Islet precursor cell (in vitro differentiated cells): ENCODE data around the gene GANAB.
A peak's percentile ranks its signal among the peaks of the same experiment; 100 is the strongest.
"Not testable (repeated sequence)": the region's sequence is repeated elsewhere in the genome, so short reads cannot be mapped to it uniquely, and the experiment has no call there.

Experiments used
- DNase-seq: peaks from one replicate; pipeline ENCODE4 v3.0.0-alpha.2; 2018

The GANAB gene

DNA sequence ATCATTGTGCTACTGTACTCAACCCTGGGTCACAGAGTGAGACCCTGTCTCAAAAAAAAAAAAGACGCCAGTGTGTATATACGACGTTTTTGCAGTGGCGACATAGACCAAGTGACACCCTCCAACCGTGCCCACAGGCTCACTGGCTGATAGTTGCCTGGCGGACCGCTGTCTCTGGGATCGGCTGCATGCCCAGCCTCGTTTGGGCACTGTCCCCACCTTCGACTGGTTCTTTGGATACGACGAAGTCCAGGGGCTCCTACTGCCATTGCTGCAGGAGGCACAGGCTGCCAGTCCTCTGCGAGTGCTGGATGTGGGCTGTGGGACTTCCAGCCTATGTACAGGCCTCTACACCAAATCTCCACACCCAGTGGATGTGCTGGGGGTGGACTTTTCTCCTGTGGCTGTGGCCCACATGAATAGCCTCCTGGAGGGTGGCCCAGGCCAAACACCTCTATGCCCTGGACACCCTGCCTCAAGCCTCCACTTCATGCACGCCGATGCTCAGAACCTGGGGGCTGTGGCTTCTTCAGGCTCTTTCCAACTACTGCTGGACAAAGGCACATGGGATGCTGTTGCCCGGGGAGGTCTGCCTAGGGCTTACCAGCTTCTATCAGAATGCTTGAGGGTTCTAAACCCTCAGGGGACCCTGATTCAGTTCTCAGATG, 20.0 kb upstream of the GANAB start:
- no peak for DNase-seq

DNA sequence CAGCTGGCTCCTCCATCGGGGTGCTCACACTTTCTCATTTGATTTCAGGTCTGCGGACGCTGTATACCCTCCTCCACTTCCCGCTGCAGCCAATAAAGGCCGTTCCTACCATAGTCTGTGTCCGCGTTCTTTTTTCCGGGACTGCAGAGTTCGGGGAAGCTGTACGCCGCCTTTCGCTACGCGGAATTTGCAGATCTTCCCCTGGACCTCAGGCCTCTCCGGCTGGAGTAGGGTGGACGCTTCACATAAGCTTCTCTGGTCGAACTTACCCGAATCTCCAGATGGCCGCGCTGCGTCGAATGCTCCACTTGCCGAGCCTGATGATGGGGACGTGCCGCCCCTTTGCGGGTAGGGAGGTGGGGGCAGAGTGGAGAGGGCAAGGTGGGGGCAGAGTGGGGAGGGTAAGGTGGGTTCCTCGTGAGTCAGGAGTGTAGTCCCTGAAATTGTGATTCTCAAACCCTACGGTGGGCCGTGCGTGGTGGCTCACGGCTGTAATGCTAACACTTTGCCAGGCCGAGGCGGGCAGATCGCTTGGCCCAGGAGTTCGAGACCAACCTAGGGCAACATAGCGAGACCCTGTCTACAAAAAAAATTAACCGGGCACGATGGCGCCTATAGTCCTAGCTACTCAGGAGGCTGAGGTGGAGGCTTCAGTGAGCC, 19.3 kb upstream of the GANAB start:
- DNase-seq, result no peak

DNA sequence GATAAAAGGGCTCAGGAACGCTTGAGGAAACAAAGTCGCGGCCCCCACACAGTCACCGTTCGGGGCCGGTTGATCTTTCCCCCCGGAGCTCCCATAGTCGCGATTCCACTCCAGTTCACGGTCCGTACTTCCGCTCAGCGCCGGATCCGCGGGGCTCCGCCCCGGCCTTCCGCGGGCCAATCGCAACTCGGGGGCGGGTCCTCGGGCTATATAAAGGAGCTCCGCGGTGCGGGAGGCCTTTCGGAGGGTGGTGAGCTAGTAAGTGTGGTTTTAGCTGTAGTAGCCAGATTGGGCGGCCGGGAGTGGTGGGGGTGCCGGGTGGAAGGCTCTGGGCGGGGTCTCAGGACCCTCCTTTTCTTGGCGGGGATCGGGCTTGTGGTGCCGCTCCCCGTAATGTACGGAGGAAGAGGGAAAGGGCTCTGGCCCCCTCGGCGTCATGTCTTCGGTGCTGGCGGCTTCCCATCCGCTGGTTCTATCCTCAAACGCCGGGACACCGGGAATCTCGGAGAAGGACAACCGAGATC, 18.7 kb upstream of the GANAB start, which contains the start of the genes C11orf98 and CSKMT:
Gene C11orf98 (minus strand): TSS at position 136 of the 524 bp plus-strand sequence. CDS start 41 bp downstream, at position 95.
Gene CSKMT (plus strand): TSS at position 238 of the 524 bp plus-strand sequence. CDS start 568 bp downstream, outside the sequence.
- peak; percentile 97 for DNase-seq

DNA sequence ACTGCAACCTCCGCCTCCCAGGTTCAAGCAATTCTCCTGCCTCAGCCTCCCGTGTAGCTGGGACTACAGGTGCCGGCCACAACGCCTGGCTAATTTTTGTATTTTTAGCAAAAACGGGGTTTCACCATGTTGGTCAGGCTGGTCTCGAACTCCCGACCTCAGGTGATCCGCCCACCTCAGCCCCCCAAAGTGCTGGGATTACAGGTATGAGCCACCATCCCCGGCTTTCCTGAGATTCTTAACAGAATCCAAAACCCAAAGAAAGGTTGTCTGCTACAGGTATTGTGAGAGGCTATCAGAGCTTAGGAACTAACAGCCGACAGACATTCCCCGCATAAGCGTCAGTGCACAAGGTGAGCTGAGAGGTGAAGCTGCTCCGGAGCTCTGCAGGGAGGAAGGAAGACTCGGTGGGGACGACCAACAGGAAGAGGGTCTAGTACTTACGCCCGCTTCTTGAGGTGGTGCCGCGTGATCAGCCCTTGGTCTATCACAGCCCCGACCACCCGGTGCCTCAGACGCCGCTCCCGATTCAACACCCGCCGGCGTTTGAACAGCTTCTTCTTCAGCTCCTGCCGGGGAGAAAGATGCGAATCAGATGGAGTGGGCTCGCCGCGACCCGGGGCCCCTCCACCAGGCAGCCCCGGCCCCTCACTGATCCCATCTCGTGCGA, 18.1 kb upstream of the GANAB start:
- DNase-seq, result peak; percentile 84

DNA sequence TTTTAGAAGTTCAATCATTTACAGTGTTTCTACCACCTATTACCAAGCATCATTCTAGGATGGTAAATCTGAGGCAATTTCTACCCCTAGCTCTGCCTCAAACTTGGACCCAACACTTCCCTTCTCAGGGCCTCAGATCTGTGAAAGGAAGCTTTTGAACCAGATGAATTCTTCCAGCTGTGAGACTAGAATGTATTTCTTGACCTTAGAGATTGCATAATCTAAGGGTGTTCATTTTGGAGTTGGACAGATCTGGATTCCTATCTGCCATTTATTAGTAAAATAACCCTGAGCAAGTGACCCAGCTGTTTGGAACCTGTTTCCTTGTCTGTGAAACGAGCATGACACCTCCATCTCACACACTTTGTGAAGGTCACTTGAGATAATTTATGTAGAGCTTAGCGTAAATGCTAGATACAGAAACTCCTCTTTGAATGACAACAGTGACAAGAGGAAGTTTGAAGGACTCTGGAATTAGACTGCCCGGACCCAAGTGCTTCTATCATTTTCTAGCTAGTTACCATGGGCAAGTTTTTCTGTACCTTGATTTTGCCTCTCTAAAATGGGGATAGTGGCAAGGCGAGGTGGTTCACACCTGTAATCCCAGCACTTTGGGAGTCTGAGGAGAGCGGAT, 10.5 kb upstream of the GANAB start:
- DNase-seq, result no peak

DNA sequence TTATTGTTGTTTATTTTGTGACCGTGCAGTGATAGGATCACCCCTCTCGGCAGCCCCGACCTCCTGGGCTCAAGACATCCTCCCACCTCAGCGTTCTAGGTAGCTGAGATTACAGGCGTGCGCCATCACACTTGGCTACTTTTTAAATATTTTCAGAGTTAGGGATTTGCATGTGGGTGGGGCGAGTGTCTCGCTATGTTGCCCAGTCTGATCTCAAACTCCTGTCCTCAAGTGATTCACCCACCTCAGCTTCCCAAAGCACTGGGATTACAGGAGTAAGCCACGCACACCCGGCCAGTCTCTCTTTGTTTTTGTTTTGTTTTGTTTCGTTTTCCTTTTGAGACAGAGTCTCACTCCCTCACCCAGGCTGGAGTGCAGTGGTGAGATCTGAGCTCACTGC, 7.9 kb upstream of the GANAB start:
- no peak for DNase-seq

DNA sequence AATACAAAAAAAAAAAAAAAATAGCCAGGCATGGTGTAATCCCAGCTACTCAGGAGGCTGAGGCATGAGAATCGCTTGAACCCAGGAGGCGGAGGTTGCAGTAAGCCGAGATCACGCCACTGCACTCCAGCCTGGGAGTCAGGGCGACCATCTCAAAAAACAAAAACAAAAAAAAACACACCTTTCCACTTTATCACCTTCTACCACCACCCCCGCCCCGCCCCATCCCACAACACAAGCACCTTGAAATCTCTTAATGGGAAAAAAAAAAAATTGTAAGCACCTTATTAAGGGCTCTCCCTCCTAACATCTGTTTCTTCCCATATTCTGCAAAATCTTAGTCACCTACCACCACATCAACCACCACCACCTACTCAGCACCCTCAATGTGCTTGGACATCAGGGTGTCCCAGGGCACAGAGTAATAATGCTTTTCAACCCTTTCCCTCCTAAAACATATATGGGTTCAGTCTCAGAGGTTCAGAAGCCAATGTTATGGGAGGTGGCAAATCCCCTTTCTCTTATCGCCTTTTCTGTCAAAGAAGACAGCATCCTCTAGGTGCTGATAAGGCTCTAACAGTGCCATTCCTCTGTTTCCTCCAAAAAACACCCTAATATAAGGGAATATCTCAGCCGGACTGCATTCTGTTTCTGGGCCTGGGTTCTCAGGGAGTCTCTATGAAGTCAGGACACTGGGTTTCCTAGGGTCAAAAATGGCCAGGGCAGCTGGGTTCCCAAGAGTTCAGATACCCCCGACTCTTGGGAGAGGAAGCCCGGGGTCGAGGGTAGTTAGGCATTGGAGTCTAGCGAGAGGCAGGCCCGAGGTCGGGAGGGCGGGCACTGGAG, 6.0 kb upstream of the GANAB start:
- no peak for DNase-seq

DNA sequence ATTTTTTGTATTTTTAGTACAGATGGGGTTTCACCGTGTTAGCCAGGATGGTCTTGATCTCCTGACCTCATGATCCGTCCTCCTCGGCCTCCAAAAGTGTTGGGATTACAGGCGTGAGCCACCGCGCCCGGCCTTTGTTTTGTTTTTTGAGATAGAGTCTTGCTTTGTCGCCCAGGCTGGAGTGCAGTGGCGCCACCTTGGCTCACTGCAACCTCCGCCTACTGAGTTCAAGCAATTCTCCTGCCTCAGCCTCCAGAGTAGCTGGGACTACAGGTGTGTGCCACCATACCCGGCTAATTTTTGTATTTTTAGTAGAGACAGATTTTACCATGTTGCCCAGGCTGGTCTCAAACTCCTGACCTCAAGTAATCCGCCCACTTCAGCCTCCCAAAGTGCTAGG, 3.9 kb upstream of the GANAB start:
- DNase-seq, result not testable (repeated sequence)

DNA sequence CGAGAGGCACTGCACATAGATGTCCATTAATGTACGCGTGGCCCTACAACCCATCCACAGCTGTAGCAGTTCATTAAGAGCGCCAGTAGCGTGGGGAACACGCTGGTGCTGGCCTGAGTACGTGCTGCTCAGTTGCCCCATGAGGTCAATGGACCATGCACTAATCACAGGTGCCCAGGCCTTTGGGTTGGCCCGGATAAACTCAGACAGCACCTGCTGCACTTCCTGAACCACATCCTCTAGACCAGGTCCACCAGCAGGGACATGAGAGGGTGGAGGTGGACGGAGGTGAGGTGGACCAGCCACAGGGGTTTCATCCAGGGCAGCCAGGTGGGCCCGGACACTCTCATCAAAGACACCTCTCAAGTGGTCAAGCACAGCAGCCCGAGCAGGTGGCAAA, 3.1 kb upstream of the GANAB start:
- DNase-seq, result no peak

DNA sequence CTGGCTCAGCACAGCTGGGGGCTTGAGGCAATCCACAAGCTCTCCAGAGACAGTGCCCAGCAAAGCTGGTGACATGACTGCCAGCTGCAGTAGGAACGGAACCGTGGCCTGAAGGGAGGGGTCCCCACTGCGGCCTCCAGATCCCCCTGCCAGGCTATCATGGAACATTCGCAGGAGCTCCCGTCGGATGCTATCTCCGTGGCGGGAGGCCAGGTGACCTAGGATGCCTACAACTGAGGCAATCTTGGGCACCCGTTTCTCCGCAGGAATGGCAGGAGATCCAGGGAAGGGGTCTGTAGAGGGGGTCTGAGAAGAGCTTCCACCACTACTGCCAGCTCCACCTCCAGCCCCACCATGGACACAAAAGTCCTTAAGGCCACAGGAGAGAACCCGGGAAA, 2.6 kb upstream of the GANAB start:
- DNase-seq, result no peak

DNA sequence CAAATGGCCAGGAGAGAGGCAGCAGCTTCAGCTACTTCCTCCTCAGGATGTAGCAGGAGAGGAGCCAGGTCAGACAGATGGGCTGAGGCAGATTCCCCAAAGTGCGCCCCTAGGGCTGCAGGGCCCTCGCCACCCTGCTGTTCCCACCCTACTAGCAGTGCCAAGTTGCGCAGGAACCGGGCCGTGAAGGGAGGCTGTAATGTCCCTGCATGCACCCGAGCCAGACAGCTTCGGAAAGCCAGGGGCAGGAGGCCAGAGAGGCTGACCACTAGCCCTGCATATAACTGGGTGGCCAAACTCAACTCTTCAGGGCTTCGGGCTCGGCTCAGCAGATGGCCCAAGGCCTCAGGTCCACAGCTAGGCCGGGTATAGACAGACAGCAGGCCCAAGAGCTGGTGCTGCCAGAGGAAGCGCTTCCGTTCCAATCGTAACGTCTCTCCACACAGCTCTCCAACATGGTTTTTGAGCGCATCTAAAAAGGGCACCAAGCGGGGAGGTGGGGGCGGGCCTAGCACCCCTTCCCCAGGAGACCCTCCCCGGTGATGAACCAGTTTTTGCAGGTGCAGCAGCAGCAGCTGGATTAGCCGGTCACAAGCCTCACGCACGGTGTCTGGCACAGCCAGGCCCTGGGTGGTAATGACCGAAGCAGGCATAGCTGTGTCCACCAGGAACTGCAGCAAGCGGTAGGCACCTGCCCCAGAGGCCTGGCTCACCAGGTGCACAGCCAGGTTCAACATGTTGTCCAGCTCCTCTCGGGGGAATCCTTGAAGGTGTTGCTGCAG, 2.0 kb upstream of the GANAB start:
- DNase-seq, result no peak

DNA sequence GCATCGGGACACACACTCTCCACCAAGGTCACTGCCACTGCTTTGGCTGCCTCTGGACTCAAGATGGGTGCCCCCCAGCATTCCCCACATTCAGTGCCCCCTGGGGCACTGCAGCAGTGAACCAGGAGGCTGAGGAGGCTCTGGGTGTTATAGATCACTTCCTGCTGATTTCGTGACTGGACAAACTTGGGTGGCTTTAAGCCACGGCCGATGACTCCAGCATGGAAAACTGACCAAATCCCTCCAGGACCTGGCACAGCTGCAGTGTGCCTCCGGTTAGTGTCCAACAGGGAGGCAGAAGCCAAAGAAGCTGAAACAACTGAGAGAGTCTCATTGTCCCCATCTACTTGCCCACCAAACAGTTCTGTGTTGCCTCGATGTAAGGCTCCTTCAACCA, 1.2 kb upstream of the GANAB start:
- DNase-seq, result no peak

DNA sequence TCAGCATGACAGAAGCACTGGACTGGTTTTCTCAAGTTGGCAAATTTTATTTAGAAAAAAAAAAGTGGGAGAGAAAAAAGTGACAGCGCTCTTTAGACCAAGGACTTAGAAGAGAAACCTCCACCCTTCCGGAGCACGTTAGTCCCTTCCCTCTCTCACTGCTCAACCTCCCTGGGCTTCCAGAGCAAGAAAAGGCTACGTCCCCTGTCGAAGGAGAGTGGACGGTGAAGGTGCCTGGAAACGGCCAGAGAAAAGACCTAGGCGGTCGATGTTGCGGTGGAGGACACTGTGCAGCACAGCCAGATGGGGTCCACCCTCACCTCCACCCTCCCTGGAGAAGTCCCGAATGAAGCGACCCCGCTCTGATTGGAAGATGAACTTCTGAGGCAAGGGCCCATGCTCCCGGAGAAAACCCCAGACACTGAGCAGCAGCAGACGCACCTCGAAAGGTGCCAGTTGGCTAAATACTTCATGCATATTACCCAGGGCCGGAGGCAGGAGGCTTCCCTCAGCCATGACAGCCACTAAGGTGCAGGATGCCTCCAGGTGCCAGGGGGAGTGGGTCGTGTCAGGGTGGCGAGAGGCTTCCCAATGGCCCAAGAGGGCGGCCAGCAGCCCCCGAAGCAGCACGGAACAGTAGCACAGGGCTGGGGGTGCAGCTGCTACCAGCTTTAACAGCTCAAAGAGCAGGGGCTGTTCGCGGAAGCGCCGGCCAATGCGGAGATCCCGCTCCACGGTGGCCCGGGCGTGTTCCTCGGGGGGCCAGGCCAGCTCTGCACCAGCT, 604 bp upstream of the GANAB start:
- no peak for DNase-seq

DNA sequence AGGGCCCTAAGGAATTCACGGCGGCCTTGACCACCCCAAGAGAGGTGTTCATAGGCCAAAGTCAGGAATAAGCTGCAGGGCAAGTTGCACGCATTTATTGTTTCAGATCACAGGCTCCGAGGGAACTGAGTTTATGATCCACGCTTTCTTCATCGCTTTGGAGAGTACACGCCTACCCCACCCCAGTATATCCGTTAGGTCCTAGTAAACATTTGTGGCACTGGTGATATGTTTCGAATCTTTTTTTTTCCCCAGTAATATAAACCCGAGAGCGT, 805 bp downstream of the GANAB start:
- DNase-seq, result no peak

DNA sequence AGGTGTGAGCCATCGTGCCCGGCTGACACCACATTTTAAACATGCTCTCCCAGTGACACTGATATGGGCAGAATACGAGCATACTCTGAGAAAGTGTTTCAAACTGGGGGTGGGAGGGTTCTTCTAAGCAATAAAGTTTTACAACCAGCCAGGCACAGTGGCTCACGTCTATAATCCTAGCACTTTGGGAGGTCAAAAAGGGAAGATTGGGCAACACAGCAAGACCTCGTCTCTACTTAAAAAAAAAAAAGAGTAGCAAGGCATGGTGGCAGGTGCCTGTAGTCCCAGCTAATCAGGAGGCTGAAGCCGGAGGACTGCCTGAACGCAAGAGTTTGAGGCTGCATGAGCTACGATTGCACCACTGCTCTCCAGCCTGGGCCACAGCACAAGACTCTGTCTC, 2.2 kb downstream of the GANAB start:
- no peak for DNase-seq

DNA sequence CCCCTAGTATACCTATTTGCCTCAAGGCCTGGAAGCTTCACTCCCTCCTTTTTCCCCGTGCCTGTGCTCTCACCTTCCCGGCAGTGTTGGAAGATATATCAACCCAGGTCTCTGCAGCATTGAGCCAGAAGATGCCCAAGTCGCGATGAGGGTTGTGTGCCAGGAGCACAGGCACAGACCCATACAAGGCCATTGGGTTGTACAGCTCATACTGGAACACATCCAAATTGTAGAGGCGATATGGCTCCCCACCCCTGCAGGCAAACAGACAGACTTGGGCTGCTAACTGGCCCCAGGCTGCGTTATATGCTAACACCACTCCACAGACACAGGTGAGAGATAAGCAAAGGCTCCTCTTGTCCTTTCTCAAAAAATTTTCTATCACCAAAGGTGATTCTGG, 13.9 kb downstream of the GANAB start:
- DNase-seq, result no peak

DNA sequence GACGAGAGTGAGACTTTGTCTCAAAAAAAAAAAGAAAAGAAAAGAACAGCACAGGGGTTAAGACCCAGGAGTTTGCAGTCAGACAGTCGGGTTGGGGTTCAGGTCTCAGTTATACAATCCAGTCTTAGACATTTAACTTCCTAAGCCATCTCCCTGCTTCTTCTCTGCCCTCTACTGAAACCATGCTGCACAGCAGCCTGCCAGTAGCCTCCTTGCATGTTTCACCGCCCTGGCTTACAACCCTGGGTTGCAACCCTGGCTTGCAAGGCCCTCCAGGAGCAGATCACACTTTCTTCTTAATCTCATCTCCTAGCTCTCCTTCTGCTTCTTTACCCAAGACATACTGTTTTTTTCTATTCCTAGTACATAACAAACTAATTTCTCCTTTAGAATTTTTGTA, 18.7 kb downstream of the GANAB start:
- DNase-seq, result no peak

DNA sequence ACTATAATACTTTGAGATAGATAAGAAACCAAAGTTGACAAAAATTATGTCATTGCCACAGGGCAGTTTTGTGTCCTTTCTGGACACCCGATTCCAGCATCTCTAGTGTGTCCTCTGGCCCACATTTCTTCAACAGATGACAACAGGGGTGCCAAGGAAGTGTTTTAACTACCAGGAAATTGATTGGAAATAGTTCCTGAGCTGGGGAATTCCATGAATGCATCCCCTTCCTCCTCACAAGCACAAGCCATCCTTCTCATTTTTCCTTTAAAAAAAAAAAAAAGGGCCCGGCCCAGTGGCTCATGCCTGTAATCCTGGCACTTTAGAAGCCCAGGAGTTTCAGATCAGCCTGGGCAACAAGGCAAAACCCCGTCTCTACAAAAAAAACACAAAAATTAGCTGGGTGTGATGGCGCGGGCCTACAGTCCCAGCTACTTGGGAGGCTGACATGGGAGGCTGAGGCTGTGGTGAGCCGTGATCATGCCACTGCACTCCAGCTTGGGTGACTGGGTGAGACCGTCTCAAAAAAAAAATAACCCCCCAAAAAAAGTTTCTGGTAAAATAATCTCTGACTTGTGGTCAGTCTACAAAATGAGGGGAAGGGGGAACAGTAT, 23.8 kb downstream of the GANAB start:
- no peak for DNase-seq

DNA sequence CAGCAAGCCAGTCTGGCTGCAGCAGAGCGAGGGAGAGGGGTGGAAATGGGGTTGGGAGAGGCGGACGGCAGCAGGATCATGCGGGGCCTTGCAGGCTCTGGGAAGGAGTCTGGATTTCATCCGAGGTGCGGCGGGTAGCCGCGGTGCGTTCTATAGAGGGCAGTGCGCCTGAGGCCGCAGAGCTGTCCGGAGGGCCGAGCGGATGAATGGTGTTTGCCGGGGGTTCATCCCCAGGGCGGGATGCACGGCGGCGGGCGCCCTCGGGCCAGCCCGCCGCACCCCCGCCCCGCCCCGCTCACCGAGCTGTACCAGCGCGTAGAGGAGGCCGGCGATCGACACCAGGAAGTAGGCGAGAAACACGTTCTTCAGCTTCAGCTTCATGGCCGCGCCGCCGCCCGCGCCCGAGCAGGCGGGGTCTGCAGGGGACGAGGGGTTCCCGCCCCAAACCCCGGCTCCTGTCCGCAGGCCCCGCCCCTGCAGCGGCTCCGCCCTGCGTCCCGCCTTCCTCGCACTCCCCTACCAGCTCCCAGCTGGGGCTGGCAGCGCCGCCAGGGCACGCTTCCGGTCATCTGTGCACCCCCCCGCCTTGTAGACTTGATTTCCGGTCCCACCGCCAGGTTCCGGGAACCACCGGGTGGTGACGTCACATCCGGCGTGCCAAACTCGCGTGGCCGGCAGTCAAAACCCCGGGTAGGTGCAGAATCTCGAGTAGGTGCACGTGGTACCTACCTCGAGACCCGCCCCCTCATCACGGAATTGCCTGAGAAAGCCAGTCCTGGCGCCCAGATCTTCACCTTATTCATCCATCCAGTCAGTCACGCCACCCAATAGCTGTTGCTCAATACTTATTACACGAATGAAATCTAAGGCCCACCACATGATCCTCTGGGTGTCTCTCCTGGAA, 24.6 kb downstream of the GANAB start, which contains the start of gene B3GAT3:
Gene B3GAT3 (minus strand): TSS at position 420 of the 904 bp plus-strand sequence. CDS start 39 bp downstream, at position 381.
- peak; percentile 99 for DNase-seq
